ENCODE data around the gene BNC1.

BNC1 gene

GRCh38 chr15:83306561-83306960, 22.1 kb upstream of the BNC1 start:
- no peak overlapping the region for H3K27ac ChIP-seq
- TF ChIP-seq CTCF (IDR thresholded peaks at IDR 0.05), result no peak
- TF ChIP-seq ZFX (IDR thresholded peaks at IDR 0.05; ENCODE audit: borderline replicate concordance), result no peak

GRCh38 chr15:83305704-83306291, 21.3 kb upstream of the BNC1 start:
- TF ChIP-seq CTCF (IDR thresholded peaks at IDR 0.05) (no peak), ZFX (IDR thresholded peaks at IDR 0.05; ENCODE audit: borderline replicate concordance) (no peak)
- H3K27ac ChIP-seq, result no peak overlapping the region

- H3K27ac ChIP-seq, result no peak overlapping the region
- TF ChIP-seq ZFX (IDR thresholded peaks at IDR 0.05; ENCODE audit: borderline replicate concordance) (no peak), CTCF (IDR thresholded peaks at IDR 0.05) (no peak)
Observed at GRCh38 chr15:83304861-83305703, 20.6 kb upstream of the BNC1 start.

- no peak overlapping the region for H3K27ac ChIP-seq
- TF ChIP-seq CTCF (IDR thresholded peaks at IDR 0.05) (no peak), ZFX (IDR thresholded peaks at IDR 0.05; ENCODE audit: borderline replicate concordance) (no peak)
Observed at GRCh38 chr15:83303535-83303934, 19.1 kb upstream of the BNC1 start.

- H3K27ac ChIP-seq, result no peak overlapping the region
- TF ChIP-seq CTCF (IDR thresholded peaks at IDR 0.05) (no peak), ZFX (IDR thresholded peaks at IDR 0.05; ENCODE audit: borderline replicate concordance) (no peak)
Observed at GRCh38 chr15:83300826-83301225, 16.4 kb upstream of the BNC1 start.

GRCh38 chr15:83299462-83299861, 15.0 kb upstream of the BNC1 start:
- no peak for TF ChIP-seq ZFX (IDR thresholded peaks at IDR 0.05; ENCODE audit: borderline replicate concordance)
- no peak for TF ChIP-seq CTCF (IDR thresholded peaks at IDR 0.05)

GRCh38 chr15:83295417-83295816, 11.0 kb upstream of the BNC1 start:
- no peak for TF ChIP-seq ZFX (IDR thresholded peaks at IDR 0.05; ENCODE audit: borderline replicate concordance)
- no peak for TF ChIP-seq CTCF (IDR thresholded peaks at IDR 0.05)

More at GRCh38 chr15:83299462-83299861, 15.0 kb upstream of the BNC1 start:
- no peak overlapping the region for H3K27ac ChIP-seq

More at GRCh38 chr15:83295417-83295816, 11.0 kb upstream of the BNC1 start:
- H3K27ac ChIP-seq, result no peak overlapping the region
